HepG2 (cell line): Measurements from ENCODE around the gene NXPE3.

Source experiments
- ARID5B ChIP-seq: IDR thresholded peaks from 2 replicates; pipeline ENCODE4 v1.4.0; 2020; ENCODE audit warnings: mild to moderate bottlenecking, missing genetic modification reagents
- BCLAF1 ChIP-seq: fragments of 450-650 bp; IDR thresholded peaks from 2 replicates; pipeline ENCODE4 v1.6.1; 2017; ENCODE audit warnings: mild to moderate bottlenecking
- CHCHD3 ChIP-seq: sonication (generic); formaldehyde crosslinking; IDR thresholded peaks from 2 replicates; pipeline ENCODE4 v1.8.0; 2022; ENCODE audit warnings: mild to moderate bottlenecking, missing genetic modification reagents, moderate library complexity
- CHD4 ChIP-seq: fragments of 200-600 bp; sonication (generic); IDR thresholded peaks from 2 replicates; pipeline ENCODE4 v1.7.0; 2017; ENCODE audit warnings: mild to moderate bottlenecking, low read length, borderline replicate concordance
- JUN ChIP-seq: sonication (generic); formaldehyde crosslinking; IDR thresholded peaks from 2 replicates; pipeline ENCODE4 v1.4.0; 2020; ENCODE audit warnings: mild to moderate bottlenecking, missing genetic modification reagents
- SAFB2 ChIP-seq: sonication (generic); formaldehyde crosslinking; IDR thresholded peaks from 2 replicates; pipeline ENCODE4 v1.5.1; 2020; ENCODE audit warnings: missing genetic modification reagents, low read depth, mild to moderate bottlenecking, borderline replicate concordance
- ZNF136 ChIP-seq: sonication (generic); formaldehyde crosslinking; IDR thresholded peaks from 2 replicates; pipeline ENCODE4 v1.8.1; 2022; ENCODE audit warnings: low read depth, mild to moderate bottlenecking, moderate library complexity, missing genetic modification reagents
- TF ChIP-seq, protein P1 (sequence below): IDR thresholded peaks from 2 replicates; pipeline ENCODE4 v1.6.1; 2016; ENCODE audit warnings: missing compliant biosample characterization, missing genetic modification reagents, borderline replicate concordance
- TF ChIP-seq, protein P2 (sequence below): sonication (generic); formaldehyde crosslinking; IDR thresholded peaks from 2 replicates; pipeline ENCODE4 v1.5.0; 2020; ENCODE audit warnings: mild to moderate bottlenecking, missing genetic modification reagents, moderate library complexity

DNA sequence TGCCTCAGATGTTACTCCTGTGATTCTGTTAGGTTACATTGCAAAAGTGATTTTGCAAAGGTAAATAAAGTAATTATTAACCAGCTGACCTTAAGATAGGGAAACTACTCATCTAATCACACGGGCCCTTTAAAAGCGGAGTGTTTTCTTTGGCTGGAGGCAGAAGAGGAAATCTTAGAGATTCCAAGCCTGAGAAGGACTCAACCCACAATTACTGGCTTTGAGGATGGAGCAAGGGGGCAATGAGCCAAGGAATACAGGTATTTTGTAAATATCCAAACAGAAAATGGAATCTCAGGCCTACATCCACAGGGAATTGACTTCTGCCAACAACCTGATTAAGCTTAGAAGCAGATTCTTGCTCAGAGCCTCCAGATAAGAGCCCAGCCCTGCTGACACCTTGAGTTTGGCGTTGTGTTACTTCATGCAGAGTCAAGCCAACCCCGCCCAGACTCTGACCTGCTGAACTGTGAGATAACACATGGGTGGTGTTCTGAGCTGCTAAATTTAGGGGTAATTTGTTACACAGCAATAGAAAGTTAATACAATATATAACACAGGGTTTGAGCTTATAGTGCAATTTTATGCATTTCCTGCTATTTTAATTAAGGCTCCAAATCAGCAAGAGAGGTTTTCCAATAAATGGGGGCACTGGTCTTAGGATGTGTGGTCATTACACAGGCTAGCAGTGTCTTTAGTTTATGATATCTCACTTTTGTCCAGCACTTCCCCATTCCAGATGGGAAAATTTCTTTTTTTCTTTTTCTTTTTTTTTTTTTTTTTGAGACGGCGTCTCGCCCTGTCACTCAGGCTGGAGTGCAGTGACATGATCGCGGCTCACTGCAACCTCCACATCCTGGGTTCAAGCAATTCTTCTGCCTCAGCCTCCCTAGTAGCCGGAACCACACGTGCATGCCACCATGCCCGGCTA is 89.8 kb downstream of the NXPE3 start:
- no peak for TF ChIP-seq ZNF136 (CRISPR knock-in tag)
- TF ChIP-seq JUN (CRISPR knock-in tag): no peak
- TF ChIP-seq, protein P1, sequence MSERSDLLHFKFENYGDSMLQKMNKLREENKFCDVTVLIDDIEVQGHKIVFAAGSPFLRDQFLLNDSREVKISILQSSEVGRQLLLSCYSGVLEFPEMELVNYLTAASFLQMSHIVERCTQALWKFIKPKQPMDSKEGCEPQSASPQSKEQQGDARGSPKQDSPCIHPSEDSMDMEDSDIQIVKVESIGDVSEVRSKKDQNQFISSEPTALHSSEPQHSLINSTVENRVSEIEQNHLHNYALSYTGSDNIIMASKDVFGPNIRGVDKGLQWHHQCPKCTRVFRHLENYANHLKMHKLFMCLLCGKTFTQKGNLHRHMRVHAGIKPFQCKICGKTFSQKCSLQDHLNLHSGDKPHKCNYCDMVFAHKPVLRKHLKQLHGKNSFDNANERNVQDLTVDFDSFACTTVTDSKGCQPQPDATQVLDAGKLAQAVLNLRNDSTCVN: no peak
- no peak for TF ChIP-seq SAFB2
- TF ChIP-seq CHD4: no peak
- TF ChIP-seq, protein P2, sequence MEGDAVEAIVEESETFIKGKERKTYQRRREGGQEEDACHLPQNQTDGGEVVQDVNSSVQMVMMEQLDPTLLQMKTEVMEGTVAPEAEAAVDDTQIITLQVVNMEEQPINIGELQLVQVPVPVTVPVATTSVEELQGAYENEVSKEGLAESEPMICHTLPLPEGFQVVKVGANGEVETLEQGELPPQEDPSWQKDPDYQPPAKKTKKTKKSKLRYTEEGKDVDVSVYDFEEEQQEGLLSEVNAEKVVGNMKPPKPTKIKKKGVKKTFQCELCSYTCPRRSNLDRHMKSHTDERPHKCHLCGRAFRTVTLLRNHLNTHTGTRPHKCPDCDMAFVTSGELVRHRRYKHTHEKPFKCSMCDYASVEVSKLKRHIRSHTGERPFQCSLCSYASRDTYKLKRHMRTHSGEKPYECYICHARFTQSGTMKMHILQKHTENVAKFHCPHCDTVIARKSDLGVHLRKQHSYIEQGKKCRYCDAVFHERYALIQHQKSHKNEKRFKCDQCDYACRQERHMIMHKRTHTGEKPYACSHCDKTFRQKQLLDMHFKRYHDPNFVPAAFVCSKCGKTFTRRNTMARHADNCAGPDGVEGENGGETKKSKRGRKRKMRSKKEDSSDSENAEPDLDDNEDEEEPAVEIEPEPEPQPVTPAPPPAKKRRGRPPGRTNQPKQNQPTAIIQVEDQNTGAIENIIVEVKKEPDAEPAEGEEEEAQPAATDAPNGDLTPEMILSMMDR: no peak
- TF ChIP-seq CHCHD3 (CRISPR knock-in tag): no peak
- TF ChIP-seq ARID5B (CRISPR knock-in tag): no peak
- no peak for TF ChIP-seq BCLAF1
